Left ventricle myocardium superior (tissue), 1 donor: Measurements from ENCODE around the gene COL8A1. TPM values are rescaled to one million over a fixed set of nuclear protein-coding genes. Genes with fewer than 3 reads are reported as not detected.
"Not testable (repeated sequence)": the region's sequence is repeated elsewhere in the genome, so short reads cannot be mapped to it uniquely, and the experiment has no call there.

Experiments
- ATAC-seq: fragments of 200-7000 bp; cut with Tn5 transposase; one replicate; pipeline ENCODE4 v1.9.1; 2020; ENCODE audit warnings: mild to moderate bottlenecking, moderate library complexity
- DNase-seq: peaks from one replicate; pipeline ENCODE4 v3.0.0-alpha.2; 2020
- intact Hi-C: fragments of 100-400 bp; cut with micrococcal nuclease; formaldehyde crosslinking; loops from one replicate; pipeline ENCODE4 v1.11.0; 2022
- total RNA-seq: library from RNA; stranded (reverse); fragmentation: NEBNext Ultra II Directional; extraction: Animal tissue kit (Norgen Biotek cat#: 25700); gene quantifications from one replicate; pipeline ENCODE4 v1.2.1, GENCODE V29; 2021
- donor health status: DM: no; HTN: yes; CAD: no; lungs with severe emphysema.

The COL8A1 gene
- total RNA-seq, 1 donor from 2014 or later, result 12.0 TPM

DNA sequence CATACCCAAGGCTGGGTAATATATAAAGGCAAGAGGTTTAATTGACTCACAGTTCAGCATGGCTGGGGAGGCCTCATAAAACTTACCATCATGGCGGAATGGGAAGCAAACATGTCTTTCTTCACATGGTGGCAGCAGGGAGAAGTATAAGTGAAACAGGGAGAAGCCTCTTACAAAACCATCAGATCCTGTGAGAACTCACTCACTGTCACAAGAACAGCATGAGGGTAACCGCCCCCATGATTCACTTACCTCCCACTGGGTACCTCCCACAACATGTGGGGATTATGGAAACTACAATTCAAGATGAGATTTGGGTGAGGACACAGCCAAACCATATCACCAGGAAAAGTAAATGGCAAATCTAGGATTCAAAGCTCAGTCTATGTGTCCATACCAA is 102.0 kb downstream of the COL8A1 start:
- ATAC-seq, DNase-seq, intact Hi-C loops: not testable (repeated sequence)

DNA sequence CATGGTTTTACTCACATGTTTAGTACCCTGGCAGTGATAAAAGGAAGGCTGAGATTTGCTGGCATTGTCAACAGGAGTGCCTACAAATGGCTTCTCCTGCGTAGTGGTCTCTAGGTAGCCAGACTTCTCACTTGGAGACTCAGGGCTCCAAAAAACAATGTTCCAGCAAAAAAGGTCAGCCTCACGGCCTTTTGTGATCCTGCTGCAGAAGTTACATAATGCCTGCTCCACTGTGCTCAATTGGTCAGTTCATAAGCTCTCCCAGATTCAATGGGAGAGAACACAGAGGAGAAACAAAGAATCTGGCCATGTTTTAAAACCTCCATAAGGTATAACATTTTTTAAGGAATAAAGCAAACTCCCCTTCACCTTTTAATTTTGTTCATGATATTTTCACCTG is 103.2 kb downstream of the COL8A1 start:
- DNase-seq (no peak), ATAC-seq (peak; percentile 41)
- intact Hi-C loops, result no loop called here

DNA sequence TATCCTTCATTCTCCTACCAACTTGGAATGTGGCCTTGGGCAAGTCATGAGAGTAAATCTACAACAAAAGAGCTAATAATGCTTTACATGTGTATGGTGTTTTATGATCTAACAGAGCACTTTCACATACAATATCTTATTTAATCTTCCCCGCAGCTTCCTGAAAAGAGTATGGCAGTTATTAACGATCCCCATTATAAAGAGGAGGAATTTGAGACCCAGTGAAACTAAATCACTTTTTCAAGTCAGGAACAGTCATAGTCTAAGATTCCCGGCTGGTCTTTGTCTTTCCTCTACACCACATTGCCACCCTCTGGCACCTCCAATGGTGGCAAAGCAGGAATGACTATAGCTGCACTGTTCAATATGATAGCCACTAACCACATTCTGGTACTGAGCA is 109.5 kb downstream of the COL8A1 start:
- no peak for ATAC-seq

DNA sequence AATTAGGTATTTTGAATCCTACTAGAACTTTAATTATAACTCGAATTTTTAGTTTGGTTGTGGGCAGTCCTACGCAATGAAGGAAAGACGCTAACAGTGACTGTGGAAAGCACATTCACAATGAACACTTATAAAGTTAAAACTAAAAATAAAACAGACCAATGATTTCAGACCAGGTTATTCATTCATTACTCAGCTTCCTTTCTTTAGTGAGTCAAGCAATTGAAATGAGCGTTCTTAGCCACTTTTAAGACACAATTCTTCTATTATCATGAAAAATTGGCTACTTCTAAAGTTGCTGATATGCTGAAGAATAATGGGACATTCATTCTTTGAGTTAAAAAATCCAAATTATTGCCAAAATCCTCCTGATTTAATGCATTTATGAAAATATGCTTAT is 113.3 kb downstream of the COL8A1 start:
- intact Hi-C loops, result loop anchor here (10.0 kb wide), 2 partner anchors 247 to 727 kb away; no protein-coding TSS in a partner anchor
- ATAC-seq (no peak), DNase-seq (no peak)

More for the DNA sequence above, 109.5 kb downstream of the COL8A1 start:
- no peak for DNase-seq
- intact Hi-C loops, result no loop called here

DNA sequence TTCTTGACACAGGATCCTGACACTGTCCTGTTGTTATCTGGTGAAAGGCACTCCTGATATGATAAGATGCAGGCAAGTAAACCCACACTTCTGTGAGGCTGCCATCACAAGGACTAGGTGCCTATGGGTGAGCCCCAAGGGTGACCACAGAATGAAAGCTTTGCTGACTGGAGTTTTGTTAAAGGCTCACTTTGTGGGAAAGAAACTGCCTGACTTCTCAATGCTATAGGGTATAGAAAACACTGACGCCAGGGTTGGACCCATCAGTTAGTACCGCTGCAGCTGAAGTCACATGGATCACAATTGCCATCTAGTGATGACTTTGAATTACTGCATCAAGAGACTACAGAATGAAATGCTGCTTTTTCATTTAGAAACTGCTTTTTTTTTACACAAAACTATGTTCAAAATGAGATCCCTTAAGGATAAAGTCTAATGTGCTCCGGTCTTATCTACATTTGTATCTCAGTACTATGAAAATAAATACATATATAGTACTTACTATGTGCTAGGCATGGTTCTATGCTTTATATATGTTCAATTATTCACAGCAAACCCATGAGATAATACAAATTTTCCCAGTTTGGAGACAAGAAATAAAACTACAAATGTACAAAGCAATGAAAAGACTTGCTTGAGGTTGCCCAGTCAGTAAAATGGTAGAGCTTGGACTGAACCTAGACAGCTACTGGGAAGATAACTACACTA is 115.0 kb downstream of the COL8A1 start:
- intact Hi-C loops, result loop anchor here (10.0 kb wide), 2 partner anchors 249 to 729 kb away; no protein-coding TSS in a partner anchor

DNA sequence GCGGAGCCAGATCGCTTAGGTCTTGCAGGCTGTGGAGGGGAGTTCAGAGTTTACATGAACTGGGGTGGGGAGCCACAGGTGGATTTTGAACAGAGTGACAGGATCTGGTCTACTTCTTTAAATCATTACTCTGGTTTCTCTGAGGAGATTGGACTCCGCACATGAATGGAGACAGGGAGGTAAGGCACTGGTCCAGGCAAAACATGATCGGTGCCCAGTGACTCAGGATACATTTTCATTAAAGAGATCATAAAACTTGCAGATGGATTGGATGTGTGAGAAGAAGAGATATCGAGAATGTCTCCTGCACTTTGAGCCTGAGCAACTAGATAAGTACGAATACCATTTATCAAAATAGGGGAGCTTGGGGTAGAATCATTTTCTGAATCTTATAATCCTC is 117.4 kb downstream of the COL8A1 start:
- intact Hi-C loops, result loop anchor here (10.0 kb wide), 2 partner anchors 251 to 731 kb away; no protein-coding TSS in a partner anchor
- no peak for DNase-seq
- no peak for ATAC-seq

More for the DNA sequence above, 115.0 kb downstream of the COL8A1 start:
- DNase-seq (no peak), ATAC-seq (peak; percentile 83)

DNA sequence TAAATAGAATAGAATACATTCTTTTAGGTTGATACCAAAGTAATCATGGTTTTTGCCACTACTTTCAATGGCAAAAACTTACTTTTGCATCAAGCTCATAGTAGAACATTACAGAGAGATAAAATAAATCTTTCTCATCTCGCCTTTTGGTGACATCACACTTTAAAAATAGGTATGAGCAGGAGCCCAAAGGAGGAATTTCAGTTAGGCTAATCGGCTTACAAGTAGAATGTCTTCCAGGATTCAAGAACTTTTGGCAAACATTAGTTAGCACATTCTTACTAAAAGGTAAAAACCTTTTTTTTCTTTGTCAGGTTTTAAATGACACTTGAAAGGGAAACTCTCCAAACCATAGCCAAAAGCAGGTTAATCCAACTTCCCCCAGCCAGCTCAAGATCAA is 119.6 kb downstream of the COL8A1 start:
- ATAC-seq (no peak), DNase-seq (no peak)
- intact Hi-C loops, result loop anchor here (10.0 kb wide), 2 partner anchors 253 to 733 kb away; no protein-coding TSS in a partner anchor

DNA sequence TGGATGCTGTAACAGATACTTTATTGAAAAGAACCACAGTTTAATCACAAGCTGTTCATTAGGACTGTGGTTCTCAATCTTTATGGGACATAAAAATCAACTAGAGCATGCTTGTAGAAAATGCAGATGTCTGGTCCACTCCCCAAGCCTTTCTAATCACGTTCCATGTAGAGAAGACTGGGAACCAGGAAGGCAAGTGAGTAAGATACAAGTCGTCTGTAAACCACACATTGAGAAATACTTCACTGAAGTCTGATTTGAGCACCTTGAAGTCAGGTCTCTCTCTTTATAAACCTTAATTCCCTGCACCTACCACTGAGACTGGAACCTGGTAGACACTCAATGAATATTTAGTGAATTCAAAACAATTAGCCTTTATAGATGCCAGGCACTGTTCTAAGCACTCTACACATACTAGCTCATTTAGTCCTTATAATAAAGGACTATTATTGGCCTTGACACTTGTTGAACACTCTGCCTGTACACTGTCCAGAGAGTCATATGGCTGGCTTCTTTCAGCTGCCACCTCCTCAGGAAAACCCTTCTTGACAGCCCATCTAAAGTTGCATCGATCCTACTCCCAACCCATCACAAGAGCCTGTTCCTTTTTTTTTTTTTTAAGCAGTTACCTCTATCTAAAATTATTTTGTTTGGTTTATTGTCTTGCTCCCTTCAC is 120.2 kb downstream of the COL8A1 start:
- DNase-seq (no peak), ATAC-seq (peak; percentile 78)
- intact Hi-C loops, result loop anchor here (10.0 kb wide), 2 partner anchors 254 to 734 kb away; no protein-coding TSS in a partner anchor

DNA sequence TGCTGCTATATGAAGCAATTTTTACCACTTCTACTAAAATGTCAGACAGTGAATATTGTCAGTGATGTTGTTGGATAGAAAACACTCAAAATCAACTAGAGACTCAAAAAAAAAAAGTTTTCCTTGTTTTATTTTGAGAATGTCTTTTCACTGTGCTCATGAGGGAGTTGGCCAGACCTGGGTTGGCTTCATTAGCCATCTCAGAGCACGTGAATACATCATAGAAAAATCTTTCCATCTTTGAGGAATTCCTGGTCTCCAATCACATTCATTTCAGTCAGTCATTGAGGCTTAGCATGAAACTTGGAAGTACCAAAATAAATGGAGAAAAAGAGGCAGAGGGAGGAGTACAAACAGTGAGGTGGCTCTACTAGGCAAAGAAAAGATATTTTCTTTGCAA is 121.6 kb downstream of the COL8A1 start:
- ATAC-seq, result no peak
- DNase-seq, result no peak
- intact Hi-C loops, result no loop called here

DNA sequence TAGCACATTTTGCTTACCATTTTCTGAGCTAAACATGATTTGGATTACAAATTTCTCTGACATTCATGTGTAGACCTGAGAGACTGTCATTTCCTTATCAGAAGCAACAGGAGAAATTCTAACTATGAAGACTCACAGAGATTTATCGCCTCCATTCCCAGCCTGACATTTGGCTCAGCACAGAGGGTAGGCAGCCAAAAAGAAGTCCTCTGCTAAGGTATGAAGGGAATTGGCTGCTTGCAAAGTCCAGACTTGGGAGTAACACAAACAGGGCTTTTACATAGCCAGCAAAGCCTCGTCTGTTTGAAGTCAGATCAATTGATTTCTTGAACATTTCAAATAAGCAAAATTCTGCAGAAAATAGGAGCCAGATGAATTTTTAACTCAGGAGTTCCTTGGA is 122.2 kb downstream of the COL8A1 start:
- ATAC-seq (peak; percentile 84), DNase-seq (no peak)
- intact Hi-C loops, result no loop called here

DNA sequence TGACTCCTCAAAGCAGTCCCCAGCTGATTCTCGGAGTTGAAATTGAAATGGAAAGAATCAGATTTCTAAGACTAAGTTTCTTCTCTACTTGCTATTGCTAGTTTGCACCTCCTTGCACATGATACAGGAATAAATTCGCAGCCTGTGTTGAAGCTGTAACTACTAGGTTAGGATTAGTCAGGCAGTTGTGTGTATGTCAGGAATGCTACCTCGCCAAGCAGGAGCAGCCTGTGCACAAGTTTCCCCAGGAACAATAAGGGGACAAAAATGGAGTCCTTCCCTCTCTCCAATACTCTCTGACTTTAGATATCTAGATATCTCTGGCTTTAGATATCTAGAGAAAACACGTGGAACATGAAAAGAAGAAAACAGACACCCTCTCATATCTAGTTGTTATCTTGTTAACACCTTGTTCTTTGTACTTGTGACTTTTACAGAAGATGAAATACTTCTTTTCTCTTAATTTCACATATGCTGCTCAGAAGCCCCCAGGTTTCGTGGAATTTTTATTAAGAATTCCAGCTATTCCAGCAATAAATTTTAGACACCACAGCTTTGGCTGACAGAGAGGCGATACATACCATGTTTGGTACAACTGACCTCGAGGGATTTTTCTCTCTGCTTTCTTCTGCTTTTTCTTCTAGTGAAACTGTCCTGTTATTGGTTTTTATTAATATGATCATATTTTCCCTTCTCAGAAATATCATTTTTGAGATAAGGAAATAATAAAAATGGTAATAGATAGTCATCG is 123.2 kb downstream of the COL8A1 start:
- DNase-seq (no peak), ATAC-seq (no peak)
- intact Hi-C loops, result no loop called here

DNA sequence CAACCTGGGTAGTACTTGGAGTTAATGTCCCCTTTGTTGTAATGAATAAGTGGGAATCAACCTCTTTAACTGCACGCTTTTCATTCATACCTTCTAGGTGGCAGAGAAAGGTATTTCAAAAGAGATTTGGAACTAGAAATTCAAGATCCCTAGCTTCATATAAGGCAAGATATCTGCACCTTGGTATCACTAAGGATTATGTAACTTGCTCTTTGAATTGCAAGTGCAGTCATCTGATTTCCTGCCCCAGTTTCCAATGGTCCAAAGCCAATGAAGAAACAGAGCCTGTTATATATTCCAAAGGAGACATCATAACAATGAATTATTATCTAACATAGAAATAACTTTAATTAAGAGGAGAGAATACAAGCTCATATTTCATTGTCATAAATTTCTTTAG is 124.5 kb downstream of the COL8A1 start:
- DNase-seq (no peak), ATAC-seq (no peak)
- intact Hi-C loops, result no loop called here

DNA sequence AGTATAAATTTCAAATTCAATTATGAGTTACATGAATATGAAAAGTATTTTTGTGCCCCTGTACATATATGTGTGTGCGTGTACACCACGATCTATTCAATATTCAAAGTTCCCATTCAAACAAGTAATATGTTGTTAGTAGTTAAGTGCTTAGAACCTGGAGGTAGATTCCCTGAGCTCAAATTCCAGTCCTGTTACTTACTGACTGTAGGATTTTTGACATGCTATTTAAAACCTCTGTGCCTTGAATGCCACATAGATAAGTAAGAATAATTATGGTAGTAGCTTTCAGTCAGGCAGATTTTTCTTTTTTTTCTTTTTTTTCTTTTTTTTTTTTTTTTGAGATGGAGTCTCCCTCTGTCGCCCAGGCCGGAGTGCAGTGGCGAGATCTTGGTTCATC is 126.0 kb downstream of the COL8A1 start:
- DNase-seq, result no peak
- intact Hi-C loops, result no loop called here
- no peak for ATAC-seq

DNA sequence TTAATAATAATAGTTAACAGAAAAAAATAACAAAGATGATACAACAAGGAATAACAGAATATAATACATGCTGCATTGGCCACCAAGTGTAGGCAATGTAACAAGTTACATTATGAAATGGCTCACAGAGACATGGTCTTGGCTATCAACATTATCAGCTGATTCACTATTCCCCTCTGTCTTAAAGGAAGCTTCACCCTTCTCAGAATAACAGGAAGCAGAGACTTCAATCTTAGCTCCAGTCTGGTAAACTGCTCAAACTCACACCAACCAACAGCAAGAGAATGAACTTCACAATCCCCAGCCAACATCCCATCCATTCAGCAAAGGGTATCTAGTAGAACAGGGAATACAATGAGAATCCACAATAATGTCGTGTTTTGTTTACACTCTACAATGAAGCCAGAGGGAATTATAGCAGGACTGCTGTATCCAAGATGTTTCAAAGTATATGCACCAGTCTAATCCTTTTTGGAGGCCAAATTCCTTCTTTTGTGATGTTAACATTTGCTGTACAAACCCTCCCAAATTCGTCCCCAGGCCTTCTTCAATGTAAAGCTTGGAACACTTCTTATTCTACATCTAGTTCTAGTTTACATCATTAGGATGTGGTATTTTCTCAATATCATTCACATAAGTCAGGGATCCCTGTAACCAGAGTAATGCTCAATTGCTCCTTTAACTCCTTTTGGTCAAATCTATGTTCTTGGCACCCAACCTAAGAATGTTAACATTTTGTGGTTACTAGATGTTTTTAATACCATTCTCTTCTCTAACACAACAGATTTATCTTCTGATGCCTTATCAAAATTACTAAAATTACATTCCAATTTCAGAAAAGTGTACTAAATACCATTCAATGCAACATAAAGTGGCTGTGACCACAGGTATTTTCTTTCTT is 126.9 kb downstream of the COL8A1 start:
- intact Hi-C loops, result no loop called here
- ATAC-seq (no peak), DNase-seq (no peak)

DNA sequence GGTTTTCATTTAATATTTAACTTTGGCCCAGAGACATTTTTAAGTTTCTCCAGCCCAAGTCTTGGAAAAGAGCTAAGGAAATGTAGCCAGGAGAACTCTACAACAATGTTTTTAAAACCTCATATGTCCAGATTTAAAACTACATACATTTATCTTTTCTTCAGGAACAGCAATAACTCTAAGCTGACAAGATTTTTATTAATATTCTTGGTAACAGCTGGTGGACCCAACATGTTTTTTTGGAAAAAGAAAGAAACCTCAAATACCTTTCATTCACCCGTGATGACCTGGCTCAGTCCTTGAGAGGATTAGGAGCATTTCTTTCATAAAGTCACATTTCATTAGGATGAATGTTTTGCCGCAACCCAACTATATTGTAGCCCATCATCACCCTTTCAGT is 128.9 kb downstream of the COL8A1 start:
- DNase-seq (no peak), ATAC-seq (no peak)
- intact Hi-C loops, result no loop called here

DNA sequence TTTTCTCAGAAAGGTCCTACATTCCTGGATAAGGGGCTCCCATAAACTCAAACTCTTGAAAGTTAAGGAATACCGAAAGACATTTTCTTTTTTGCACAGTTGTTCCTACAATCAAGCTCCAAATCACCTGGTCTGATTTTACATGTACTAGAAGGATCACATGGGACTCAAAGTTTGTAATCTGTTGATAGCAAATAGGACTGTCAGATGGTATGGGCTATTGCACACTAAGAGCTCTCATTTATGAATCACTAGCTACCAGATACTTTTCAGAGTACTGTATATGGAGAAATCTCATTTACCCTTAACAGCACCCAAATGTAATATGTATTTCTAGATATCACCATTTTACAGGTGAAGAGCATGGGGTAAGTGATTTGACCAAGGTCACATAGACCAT is 129.7 kb downstream of the COL8A1 start:
- intact Hi-C loops, result no loop called here
- no peak for DNase-seq
- ATAC-seq, result no peak

DNA sequence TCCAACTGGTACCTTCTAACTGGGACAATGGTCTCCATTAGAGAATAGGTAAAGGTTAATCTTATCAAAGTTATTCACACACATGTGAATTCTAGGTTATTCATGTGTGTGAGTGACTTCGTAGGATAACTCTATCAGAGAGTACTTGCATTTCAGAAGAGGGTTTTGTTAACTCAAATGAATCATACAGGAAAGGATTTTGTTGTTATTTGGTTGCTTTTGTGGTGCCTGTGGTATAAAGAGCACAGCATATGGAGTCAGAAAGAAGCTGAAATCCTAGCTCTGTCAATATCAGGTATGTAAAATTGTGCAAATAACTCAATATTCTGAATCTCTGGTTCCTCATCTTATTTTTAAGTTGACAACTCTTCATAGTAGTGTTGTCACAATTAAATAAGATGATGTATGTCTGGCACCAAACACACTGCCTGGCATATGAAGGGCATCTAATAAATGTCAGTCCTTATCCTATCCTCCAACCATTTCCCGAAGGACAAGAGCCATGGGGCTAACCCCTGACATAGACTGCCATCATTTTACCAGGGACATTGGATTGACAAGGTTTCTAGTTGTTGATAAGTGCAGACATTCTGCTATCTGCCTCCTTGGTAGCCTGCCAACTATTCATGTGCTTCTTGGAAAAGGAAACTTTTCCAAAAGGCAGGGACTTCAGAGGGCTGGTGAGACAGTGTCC is 130.6 kb downstream of the COL8A1 start:
- DNase-seq, result no peak
- peak; percentile 37 for ATAC-seq
- intact Hi-C loops, result no loop called here

DNA sequence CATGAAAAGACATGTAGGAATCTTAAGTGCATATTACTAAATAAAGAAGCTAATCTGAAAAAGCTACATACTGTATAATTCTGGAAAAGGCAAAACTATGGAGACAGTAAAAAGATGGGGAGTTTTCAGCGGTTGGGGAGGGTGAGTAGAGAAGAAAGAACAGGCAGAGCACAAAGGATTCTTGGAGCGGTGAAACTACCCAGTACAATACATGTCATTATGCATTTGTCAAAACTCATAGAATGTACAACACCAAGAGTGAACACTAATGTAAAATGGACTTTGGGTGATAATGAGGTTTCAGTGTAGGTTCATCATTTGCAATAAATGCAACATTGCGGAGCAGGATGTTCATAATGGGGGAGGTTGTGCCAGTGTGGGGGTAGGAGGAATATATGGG is 133.8 kb downstream of the COL8A1 start:
- intact Hi-C loops, result no loop called here
- no peak for ATAC-seq
- no peak for DNase-seq
